Gastrocnemius medialis (tissue), 4 donors: ENCODE measurements around the gene FRAS1. TPM values are rescaled to one million over a fixed set of nuclear protein-coding genes. Genes with fewer than 3 reads are reported as not detected.

Experiments
- ATAC-seq, 2 donors: fragments of 150-250 bp; one replicate each; pipeline ENCODE4 v1.9.1; 2016
- DNase-seq, 2 donors: peaks; one replicate each; pipeline ENCODE4 v3.0.0-alpha.2; 2019
- H3K27ac ChIP-seq, 4 donors: fragments of 200-600 bp; sonication (generic); 1 replicate in 1 of 4; 2 replicates in 3 of 4; pipeline ENCODE4 v1.5.1; 2016 to 2018; ENCODE audit warnings: mild to moderate bottlenecking in 2 of 4, moderate library complexity in 1 of 4
- H3K27me3 ChIP-seq, 3 donors: fragments of 200-600 bp; sonication (generic) in 2 of 3; 1 replicate in 1 of 3; 2 replicates in 2 of 3; pipeline versions ENCODE4 v1.5.1 to v1.6.0; 2016 to 2019; ENCODE audit warnings: mild to moderate bottlenecking in 1 of 3, moderate library complexity in 1 of 3
- H3K36me3 ChIP-seq, 2 donors: fragments of 200-600 bp; sonication (generic) in 1 of 2; one replicate each; pipeline ENCODE4 v1.5.1; 2017 to 2018
- H3K4me1 ChIP-seq, 2 donors: fragments of 200-600 bp; sonication (generic) in 1 of 2; one replicate each; pipeline ENCODE4 v1.5.1; 2016 to 2017; ENCODE audit warnings: mild to moderate bottlenecking in 2 of 2
- H3K4me3 ChIP-seq, 4 donors: fragments of 200-600 bp; sonication (generic) in 3 of 4; 1 replicate in 1 of 4; 2 replicates in 3 of 4; pipeline ENCODE4 v1.5.1; 2016 to 2019; ENCODE audit warnings: mild to moderate bottlenecking in 2 of 4
- H3K9me3 ChIP-seq, 3 donors: fragments of 200-600 bp; sonication (generic) in 2 of 3; 1 replicate in 1 of 3; 2 replicates in 2 of 3; pipeline ENCODE4 v1.5.1; 2016 to 2019
- CTCF ChIP-seq, 5 experiments: fragments of 450-650 bp in 3 of 5; fragments of 200-600 bp in 2 of 5; sonication (generic) in 2 of 5; IDR thresholded peaks in 4 of 5; conservative IDR thresholded peaks in 1 of 5; 1 replicate in 4 of 5; 2 replicates in 1 of 5; pipeline ENCODE4 v1.5.1; 2016 to 2019; ENCODE audit warnings: antibody characterized with exemption in 5 of 5, mild to moderate bottlenecking in 3 of 5, moderate library complexity in 3 of 5
- POLR2A ChIP-seq, 2 donors: fragments of 450-650 bp; IDR thresholded peaks; one replicate each; pipeline ENCODE4 v1.6.1; 2017; ENCODE audit warnings: antibody characterized with exemption in 2 of 2, mild to moderate bottlenecking in 2 of 2, moderate library complexity in 2 of 2
- in situ Hi-C, 4 donors: fragments of 200-750 bp; cut with MboI; loops; one replicate each; pipeline versions ENCODE4 v1.15.0 to v1.8.0; 2017; ENCODE audit warnings: low sequenced_read_pairs in 4 of 4
- intact Hi-C: fragments of 100-400 bp; cut with DNase I; formaldehyde crosslinking; loops from one replicate; pipeline ENCODE4 v1.15.1; 2023; ENCODE audit warnings: low total_unique reads
- total RNA-seq, 4 donors: library from RNA; depleted of rRNA; stranded (reverse); fragments of >200 nt; gene quantifications; one replicate each; pipeline versions ENCODE4 v1.1.0 to v1.2.3, GENCODE V29; 2016

FRAS1 gene
- total RNA-seq, 4 donors from 2014 or later = 0.39 to 0.64 (median 0.46) TPM

DNA sequence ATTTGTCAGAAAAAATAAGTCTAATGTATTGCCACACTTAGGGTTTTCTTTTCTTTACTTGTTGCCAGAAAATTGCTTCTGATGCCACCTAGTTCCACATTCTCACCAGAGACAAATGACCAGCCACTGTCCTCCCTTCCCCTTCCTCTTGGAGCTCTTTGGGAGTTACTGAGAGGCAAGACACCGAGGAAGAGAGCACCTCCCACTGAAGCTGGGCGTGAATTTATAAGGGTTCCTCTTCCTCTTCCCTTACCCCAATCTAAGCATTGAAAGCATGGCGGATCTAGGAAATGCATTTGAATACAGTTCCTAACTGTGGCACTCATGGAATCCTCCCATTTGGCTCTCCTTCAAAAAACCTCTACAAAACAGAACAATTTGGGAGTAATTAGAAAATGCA, 524.5 kb downstream of the FRAS1 start:
- peaks cover 0 to 6% of the 10 kb centered on the region in 2 donors for H3K36me3 ChIP-seq
- no peaks in the 10 kb centered on the region for H3K27me3 ChIP-seq
- no peak for ATAC-seq
- H3K4me1 ChIP-seq = no peaks in the 10 kb centered on the region
- in situ Hi-C loops (no loop called here), intact Hi-C loops (no loop called here)
- H3K9me3 ChIP-seq = no peaks in the 10 kb centered on the region
- no peak overlapping the region for H3K27ac ChIP-seq
- TF ChIP-seq CTCF (IDR thresholded peaks at IDR 0.05 in 4 of 5, conservative IDR thresholded peaks at IDR 0.05 in 1 of 5) (no peak), POLR2A (IDR thresholded peaks at IDR 0.05) (no peak)
- DNase-seq = peak; percentile 10 to 16
- H3K4me3 ChIP-seq = no peak overlapping the region

DNA sequence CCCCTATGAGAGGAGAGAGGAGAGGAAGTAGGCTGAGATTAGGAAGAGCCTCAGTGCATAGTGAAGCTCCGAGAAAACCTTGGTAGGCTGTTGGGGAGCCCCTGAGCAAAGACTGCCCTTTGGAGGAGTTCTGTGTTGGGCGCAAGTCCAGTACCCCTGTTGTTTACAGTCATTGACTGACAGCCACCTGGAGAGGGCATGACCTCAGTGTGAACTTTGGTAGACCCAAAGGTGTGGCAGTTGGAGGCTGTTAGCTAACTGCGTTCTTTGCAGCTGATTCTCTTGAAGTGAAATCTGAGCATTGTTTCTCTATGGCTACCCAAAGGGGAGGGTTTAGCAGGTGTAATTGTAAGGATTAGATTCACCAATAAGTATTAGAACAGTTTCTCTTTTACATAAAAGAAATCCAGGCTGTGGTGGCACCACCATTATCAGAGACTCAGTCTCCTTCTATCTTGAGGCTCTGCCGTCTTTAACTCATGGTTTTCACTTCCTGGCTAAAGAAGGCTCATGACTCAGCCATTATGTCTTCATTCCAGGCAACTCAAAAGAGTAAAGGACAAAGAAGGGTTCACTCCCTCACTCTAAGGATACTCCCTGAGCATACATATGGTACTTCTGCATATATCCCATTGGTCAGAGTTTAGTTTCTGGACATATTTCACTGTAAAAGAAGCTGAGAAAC, 527.9 kb downstream of the FRAS1 start:
- no peak overlapping the region for H3K27ac ChIP-seq
- H3K36me3 ChIP-seq = peaks cover 0 to 6% of the 10 kb centered on the region in 2 donors
- TF ChIP-seq CTCF (IDR thresholded peaks at IDR 0.05 in 4 of 5, conservative IDR thresholded peaks at IDR 0.05 in 1 of 5) (no peak), POLR2A (IDR thresholded peaks at IDR 0.05) (no peak)
- DNase-seq (no peak), ATAC-seq (no peak)
- H3K27me3 ChIP-seq = no peaks in the 10 kb centered on the region
- in situ Hi-C loops = no loop called here
- H3K9me3 ChIP-seq = no peaks in the 10 kb centered on the region
- intact Hi-C loops = no loop called here
- H3K4me3 ChIP-seq = no peak overlapping the region
- H3K4me1 ChIP-seq = peaks cover 0 to 7% of the 10 kb centered on the region in 2 donors

- H3K27ac ChIP-seq = no peak overlapping the region
- H3K36me3 ChIP-seq = peaks cover 0 to 6% of the 10 kb centered on the region in 2 donors
- ATAC-seq (no peak), DNase-seq (no peak)
- in situ Hi-C loops = no loop called here
- H3K9me3 ChIP-seq = no peaks in the 10 kb centered on the region
- intact Hi-C loops = no loop called here
- H3K4me1 ChIP-seq = peaks cover 0 to 7% of the 10 kb centered on the region in 2 donors
- no peak overlapping the region for H3K4me3 ChIP-seq
- no peak for TF ChIP-seq CTCF (IDR thresholded peaks at IDR 0.05 in 4 of 5, conservative IDR thresholded peaks at IDR 0.05 in 1 of 5)
- TF ChIP-seq POLR2A (IDR thresholded peaks at IDR 0.05) = no peak
- no peaks in the 10 kb centered on the region for H3K27me3 ChIP-seq
These were observed 528.5 kb downstream of the FRAS1 start for GRCh38 chr4:78585633-78586032.

DNA sequence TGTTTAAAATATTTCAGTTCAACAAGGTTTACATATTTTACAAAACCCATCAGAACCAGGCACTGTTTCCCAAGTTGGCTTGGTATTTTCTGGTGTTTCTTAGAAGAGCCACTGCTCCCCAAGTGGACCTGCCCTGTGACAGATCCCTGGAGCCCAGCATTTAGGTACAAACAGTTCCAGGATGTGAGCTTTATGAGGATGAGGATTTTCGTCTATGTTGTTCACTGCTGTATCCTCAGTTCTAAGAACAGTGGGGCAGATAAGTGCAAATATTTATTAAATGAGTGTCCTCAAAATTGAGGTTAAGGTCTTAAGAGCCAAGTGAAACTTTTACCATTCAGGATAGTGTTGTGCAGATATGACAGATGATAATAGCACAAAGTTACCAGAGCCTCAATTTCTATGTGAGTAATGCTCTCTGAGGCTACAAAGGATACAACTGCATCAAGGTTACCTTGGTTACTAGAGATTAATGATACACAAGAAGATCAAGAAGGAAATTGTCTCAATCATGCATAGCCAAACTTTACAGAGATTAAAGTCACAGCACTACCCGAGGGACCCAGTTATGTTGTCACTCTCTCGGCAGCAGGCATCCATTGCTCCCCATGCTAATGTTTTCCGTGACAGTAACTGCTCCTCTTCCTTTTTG, 531.9 kb downstream of the FRAS1 start:
- Histone ChIP-seq H3K27ac (peak overlapping the region in 3 of 4 donors; percentile 51 to 67 (median 54)), H3K27me3 (no peaks in the 10 kb centered on the region), H3K4me3 (no peak overlapping the region), H3K36me3 (no peaks in the 10 kb centered on the region), H3K4me1 (peaks cover 3 to 24% of the 10 kb centered on the region in 2 donors), H3K9me3 (no peaks in the 10 kb centered on the region)
- ATAC-seq (peak; percentile 65 to 75), DNase-seq (no peak)
- TF ChIP-seq CTCF (IDR thresholded peaks at IDR 0.05 in 4 of 5, conservative IDR thresholded peaks at IDR 0.05 in 1 of 5) = no peak
- no peak for TF ChIP-seq POLR2A (IDR thresholded peaks at IDR 0.05)
- in situ Hi-C loops (no loop called here), intact Hi-C loops (no loop called here)
